Transverse colon (tissue), 4 donors: Measurements from ENCODE around the gene PGM2L1. TPM values are rescaled to one million over a fixed set of nuclear protein-coding genes. Genes with fewer than 3 reads are reported as not detected.

Source experiments
- DNase-seq: peaks from one replicate; pipeline ENCODE4 v3.0.0-alpha.2; 2019
- H3K27ac ChIP-seq, 4 donors: fragments of 200-600 bp; sonication (generic); 2 replicates each; pipeline ENCODE4 v1.5.1; 2016 to 2018; ENCODE audit warnings: inconsistent platforms in 4 of 4
- H3K27me3 ChIP-seq: fragments of 200-600 bp; sonication (generic); 2 replicates; pipeline ENCODE4 v1.5.1; 2017; ENCODE audit warnings: inconsistent platforms
- H3K36me3 ChIP-seq, 4 donors: fragments of 200-600 bp; sonication (generic); 2 replicates each; pipeline ENCODE4 v1.5.1; 2017 to 2019; ENCODE audit warnings: inconsistent platforms in 4 of 4
- H3K4me1 ChIP-seq, 4 donors: fragments of 200-600 bp; sonication (generic); 2 replicates each; pipeline ENCODE4 v1.5.1; 2017 to 2020; ENCODE audit warnings: inconsistent platforms in 4 of 4
- H3K4me3 ChIP-seq, 4 donors: fragments of 200-600 bp; sonication (generic); 1 replicate in 1 of 4; 2 replicates in 3 of 4; pipeline versions ENCODE4 v1.5.1 to v1.6.1; 2017 to 2019; ENCODE audit warnings: inconsistent platforms in 4 of 4
- H3K9me3 ChIP-seq, 2 donors: fragments of 200-600 bp; sonication (generic); 2 replicates each; pipeline ENCODE4 v1.5.1; 2017 to 2019; ENCODE audit warnings: inconsistent platforms in 2 of 2
- CTCF ChIP-seq, 5 experiments: fragments of 200-600 bp in 3 of 5; fragments of 450-650 bp in 2 of 5; sonication (generic) in 3 of 5; IDR thresholded peaks; 1 replicate in 2 of 5; 2 replicates in 3 of 5; pipeline ENCODE4 v1.5.1; 2016 to 2017; ENCODE audit warnings: antibody characterized with exemption in 5 of 5, inconsistent platforms in 3 of 5, mild to moderate bottlenecking in 2 of 5, moderate library complexity in 1 of 5
- EP300 ChIP-seq: sonication (generic); formaldehyde crosslinking; IDR thresholded peaks from one replicate; pipeline ENCODE4 v1.6.1; 2017; ENCODE audit warnings: antibody characterized with exemption, low read depth
- POLR2A ChIP-seq: fragments of 450-650 bp; IDR thresholded peaks from one replicate; pipeline ENCODE4 v1.6.1; 2016; ENCODE audit warnings: antibody characterized with exemption, mild to moderate bottlenecking, moderate library complexity
- POLR2AphosphoS5 ChIP-seq, 3 donors: sonication (generic); formaldehyde crosslinking; IDR thresholded peaks; one replicate each; pipeline ENCODE4 v1.6.1; 2016; ENCODE audit warnings: antibody characterized with exemption in 3 of 3
- WGBS, 2 donors: methylation state at CpG; one replicate each; pipeline ENCODE4 v1.1.5; 2018; ENCODE audit warnings: low coverage in 1 of 2; 5-methylcytosine and 5-hydroxymethylcytosine counted together
- in situ Hi-C, 4 donors: fragments of 200-750 bp; cut with MboI; loops; one replicate each; pipeline versions ENCODE4 v1.15.0 to v1.15.1; 2017; ENCODE audit warnings: low sequenced_read_pairs in 3 of 4, low pct_ligation_motif_present in 1 of 4, low pct_unique_long_range_greater_than_20kb in 1 of 4
- intact Hi-C: fragments of 100-400 bp; cut with DNase I; formaldehyde crosslinking; loops from one replicate; pipeline ENCODE4 v1.15.1; 2023; ENCODE audit warnings: low total_unique reads
- total RNA-seq, 4 donors: library from RNA; depleted of rRNA; stranded (reverse); fragments of >200 nt; gene quantifications; one replicate each; pipeline ENCODE4 v1.1.0, GENCODE V29; 2016

PGM2L1 gene
- total RNA-seq, 4 donors from 2014 or later: 2.6 to 10.1 (median 8.3) TPM

GRCh38 chr11:74412321-74412720 is 14.1 kb upstream of the PGM2L1 start:
- H3K27me3 ChIP-seq: no peaks in the 10 kb centered on the region
- TF ChIP-seq EP300: no peak
- no peak for TF ChIP-seq CTCF (IDR thresholded peaks at IDR 0.05)
- no peak for TF ChIP-seq POLR2AphosphoS5 (IDR thresholded peaks at IDR 0.05)
- no peak for TF ChIP-seq POLR2A
- H3K27ac ChIP-seq: no peak overlapping the region
- 76 to 86% methylated on average over 1 to 2 of the region's 2 CpGs for WGBS, 2 donors
- DNase-seq: no peak
- intact Hi-C loops: no loop called here
- no peaks in the 10 kb centered on the region for H3K9me3 ChIP-seq
- peaks cover 0 to 5% (median 2%) of the 10 kb centered on the region in 4 donors for H3K4me1 ChIP-seq
- H3K36me3 ChIP-seq: no peaks in the 10 kb centered on the region
- H3K4me3 ChIP-seq: no peak overlapping the region
- in situ Hi-C loops: no loop called here

GRCh38 chr11:74409633-74410032 is 11.4 kb upstream of the PGM2L1 start:
- in situ Hi-C loops: no loop called here
- H3K4me3 ChIP-seq: no peak overlapping the region
- DNase-seq: no peak
- H3K27ac ChIP-seq: no peak overlapping the region
- intact Hi-C loops: no loop called here
- no peaks in the 10 kb centered on the region for H3K36me3 ChIP-seq
- H3K9me3 ChIP-seq: no peaks in the 10 kb centered on the region
- H3K27me3 ChIP-seq: no peaks in the 10 kb centered on the region
- TF ChIP-seq POLR2AphosphoS5 (IDR thresholded peaks at IDR 0.05) (no peak), CTCF (IDR thresholded peaks at IDR 0.05) (no peak), POLR2A (no peak), EP300 (no peak)
- no peaks in the 10 kb centered on the region for H3K4me1 ChIP-seq
- 98 to 100% methylated on average over 2 of the region's 2 CpGs for whole genome bisulfite sequencing, 2 donors

- 69 to 81% methylated on average over 3 to 4 of the region's 4 CpGs for WGBS, 2 donors
- Histone ChIP-seq H3K27ac (no peak overlapping the region), H3K4me3 (no peak overlapping the region), H3K27me3 (no peaks in the 10 kb centered on the region), H3K4me1 (peaks cover 0 to 6% (median 2%) of the 10 kb centered on the region in 4 donors), H3K9me3 (no peaks in the 10 kb centered on the region), H3K36me3 (no peaks in the 10 kb centered on the region)
- TF ChIP-seq POLR2AphosphoS5 (IDR thresholded peaks at IDR 0.05): no peak
- no peak for TF ChIP-seq CTCF (IDR thresholded peaks at IDR 0.05)
- no peak for TF ChIP-seq EP300
- no peak for TF ChIP-seq POLR2A
- in situ Hi-C loops: no loop called here
- no peak for DNase-seq
- intact Hi-C loops: no loop called here
Observed at GRCh38 chr11:74403607-74404321, 5.5 kb upstream of the PGM2L1 start.

- DNase-seq: no peak
- intact Hi-C loops (no loop called here), in situ Hi-C loops (no loop called here)
- Histone ChIP-seq H3K36me3 (no peaks in the 10 kb centered on the region), H3K27me3 (no peaks in the 10 kb centered on the region), H3K4me3 (no peak overlapping the region), H3K9me3 (no peaks in the 10 kb centered on the region), H3K4me1 (peaks cover 3 to 15% (median 11%) of the 10 kb centered on the region in 4 donors), H3K27ac (no peak overlapping the region)
- 56 to 63% methylated on average over 1 to 2 of the region's 2 CpGs for WGBS, 2 donors
- no peak for TF ChIP-seq CTCF (IDR thresholded peaks at IDR 0.05)
- TF ChIP-seq POLR2A: no peak
- no peak for TF ChIP-seq EP300
- no peak for TF ChIP-seq POLR2AphosphoS5 (IDR thresholded peaks at IDR 0.05)
Observed at GRCh38 chr11:74400606-74401005, 2.4 kb upstream of the PGM2L1 start.
